IPS DF 19.7 (cell line): ENCODE results near the gene SP140L.
"Not testable (repeated sequence)": the region's sequence is repeated elsewhere in the genome, so short reads cannot be mapped to it uniquely, and the experiment has no call there.

Experiments
- DNase-seq: peaks from one replicate; pipeline ENCODE4 v3.0.0-alpha.2; 2013; ENCODE audit warnings: low read depth, low spot score

The SP140L gene

GRCh38 chr2:230362030-230362691 is 35.2 kb downstream of the SP140L start:
- no peak for DNase-seq

GRCh38 chr2:230382108-230382507 is 55.1 kb downstream of the SP140L start:
- no peak for DNase-seq

GRCh38 chr2:230383453-230383852 is 56.5 kb downstream of the SP140L start:
- no peak for DNase-seq

DNA sequence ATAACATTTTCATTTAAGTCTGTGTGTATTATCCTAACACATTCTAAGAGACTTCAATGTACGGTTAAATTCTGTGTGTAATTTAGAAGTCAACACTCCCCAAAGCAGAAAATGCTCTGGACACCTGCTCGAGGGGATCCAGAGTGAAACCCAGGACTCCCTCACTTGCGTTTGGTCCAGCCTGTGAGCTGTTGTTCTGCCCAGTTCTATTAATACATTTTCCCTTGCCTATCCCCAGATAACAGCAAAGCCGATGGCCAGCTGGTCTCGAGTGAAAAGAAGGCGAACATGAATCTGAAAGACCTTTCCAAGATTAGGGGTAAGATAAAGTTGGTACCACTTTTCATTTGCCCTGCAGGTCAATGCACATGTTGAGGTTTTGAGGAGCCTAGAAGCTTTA is 58.0 kb downstream of the SP140L start:
- DNase-seq, result no peak

DNA sequence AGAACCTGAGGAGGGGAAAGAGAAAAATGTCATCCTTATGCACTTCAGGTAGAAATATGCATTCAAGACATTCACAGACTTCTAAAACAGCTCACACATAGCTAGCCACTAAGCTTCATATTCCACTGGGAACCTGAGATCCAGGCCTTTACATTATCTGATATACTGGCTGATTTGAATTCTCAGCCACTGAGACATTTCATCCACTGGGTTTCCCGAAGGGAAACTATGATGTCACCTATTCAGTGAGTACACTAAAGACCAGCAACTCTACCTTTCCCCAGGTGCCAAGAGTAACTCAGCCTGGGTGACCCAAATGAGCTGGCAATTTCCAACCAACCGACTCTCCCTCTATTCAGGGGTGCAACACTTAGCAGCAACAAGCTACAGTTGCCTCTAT is 67.3 kb downstream of the SP140L start:
- no peak for DNase-seq

- not testable (repeated sequence) for DNase-seq
Observed at GRCh38 chr2:230398698-230399097, 71.7 kb downstream of the SP140L start.

GRCh38 chr2:230400041-230400440 is 73.0 kb downstream of the SP140L start:
- no peak for DNase-seq

DNA sequence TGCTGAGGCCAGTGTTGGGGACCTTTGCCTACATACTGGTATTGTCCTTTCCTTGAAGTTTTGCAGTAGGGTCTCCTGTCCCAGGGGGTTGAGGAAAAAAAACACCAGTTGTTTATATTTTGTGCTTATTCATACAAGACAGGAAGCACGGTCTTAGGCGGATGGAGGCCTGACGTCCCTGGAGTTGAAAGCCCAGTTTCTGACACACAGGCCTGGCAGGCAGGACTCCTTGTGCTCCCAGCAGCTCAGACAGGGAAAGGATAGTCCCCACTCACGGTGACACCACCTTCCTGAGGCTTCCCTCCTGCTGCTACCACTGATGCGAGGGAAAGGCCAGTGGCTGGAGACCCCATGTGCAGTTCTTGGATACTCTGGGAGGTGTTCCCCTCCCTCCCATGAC is 73.5 kb downstream of the SP140L start:
- no peak for DNase-seq

- DNase-seq, result not testable (repeated sequence)
Observed at GRCh38 chr2:230401026-230401425, 74.0 kb downstream of the SP140L start.

- no peak for DNase-seq
Observed at GRCh38 chr2:230403746-230404145, 76.8 kb downstream of the SP140L start.

DNA sequence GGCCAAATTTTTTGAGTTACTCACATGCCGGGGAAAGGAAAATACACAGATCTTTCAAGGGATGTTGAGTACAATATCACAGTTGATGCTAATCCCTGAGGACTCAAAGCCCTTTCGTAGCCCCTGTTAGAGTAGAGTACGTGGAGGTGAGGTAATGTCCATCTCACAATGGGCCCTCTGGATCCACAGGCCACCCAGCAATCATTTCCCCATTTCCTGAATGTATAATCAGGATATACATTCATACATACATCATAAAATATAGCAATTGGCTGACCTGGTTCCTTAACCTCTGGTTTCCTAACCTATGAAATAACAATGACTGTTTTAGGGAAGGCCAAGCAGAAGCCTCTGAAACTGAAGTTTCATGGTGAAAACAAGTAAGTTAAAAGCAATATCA is 78.8 kb downstream of the SP140L start:
- DNase-seq, result no peak

- no peak for DNase-seq
Observed at GRCh38 chr2:230408244-230408842, 81.3 kb downstream of the SP140L start.

DNA sequence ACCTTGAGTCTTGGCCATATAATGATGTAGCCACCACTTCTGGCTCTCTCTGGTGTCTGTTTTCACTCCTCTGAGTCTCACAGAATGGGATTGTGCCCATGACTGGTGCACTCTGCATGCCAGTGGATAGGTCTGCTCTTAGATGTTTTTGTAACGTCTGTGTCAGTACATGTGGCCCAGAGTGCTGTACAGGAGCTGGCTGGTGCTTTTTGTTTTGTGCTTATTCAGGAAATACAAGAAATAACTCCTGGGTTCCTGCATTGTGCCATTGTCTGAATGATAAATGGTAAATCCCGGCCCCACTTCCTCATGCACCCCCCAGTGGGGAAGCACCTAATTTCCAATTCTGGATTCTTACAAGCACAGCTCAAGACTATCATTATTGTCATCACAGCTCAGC is 82.3 kb downstream of the SP140L start:
- DNase-seq, result not testable (repeated sequence)

GRCh38 chr2:230410263-230410662 is 83.3 kb downstream of the SP140L start:
- no peak for DNase-seq

- no peak for DNase-seq
Observed at GRCh38 chr2:230410861-230411569, 84.0 kb downstream of the SP140L start.

GRCh38 chr2:230411570-230412370 is 84.8 kb downstream of the SP140L start:
- no peak for DNase-seq

DNA sequence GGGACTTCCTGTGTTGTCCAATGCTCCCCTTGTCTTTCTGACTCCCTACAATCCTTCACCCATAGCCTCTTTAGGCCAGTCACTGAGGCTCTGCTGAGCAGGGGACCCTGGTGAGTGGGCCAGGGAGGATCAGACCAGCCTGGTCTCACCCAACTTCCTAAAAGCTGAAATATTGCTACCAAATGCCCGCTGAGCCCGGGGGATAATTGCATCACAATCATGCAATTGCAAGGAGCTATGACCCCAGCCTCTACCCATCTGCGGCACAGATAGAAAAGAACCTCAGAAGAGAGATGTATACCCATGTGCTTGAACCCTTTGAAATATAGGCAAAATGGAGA is 85.3 kb downstream of the SP140L start:
- DNase-seq, result no peak

- no peak for DNase-seq
Observed at GRCh38 chr2:230412846-230413245, 85.9 kb downstream of the SP140L start.

DNA sequence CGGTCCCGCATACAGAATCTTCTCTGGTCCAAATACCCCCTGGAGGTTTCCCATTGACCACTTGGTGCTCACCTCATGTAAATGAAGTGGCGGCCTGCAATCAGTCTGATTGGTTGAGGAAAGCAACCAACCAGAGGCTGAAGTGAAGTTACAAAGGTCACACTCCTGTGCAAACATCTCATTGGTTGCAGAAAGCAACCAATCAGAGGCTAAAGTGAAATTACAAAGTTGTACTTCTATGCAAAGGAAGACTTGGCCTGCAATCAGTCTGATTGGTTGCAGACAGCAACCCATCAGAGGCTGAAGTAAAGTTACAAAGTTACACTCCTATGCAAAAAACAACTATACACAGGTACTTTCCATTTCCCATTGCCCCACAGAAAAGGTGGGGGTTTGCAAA is 86.5 kb downstream of the SP140L start:
- DNase-seq, result no peak

- DNase-seq, result no peak
Observed at GRCh38 chr2:230414302-230414701, 87.3 kb downstream of the SP140L start.

GRCh38 chr2:230416061-230416721 is 89.2 kb downstream of the SP140L start, which contains the start of gene SP100:
Gene SP100, plus strand, starts transcription at chr2:230416201. Its CDS starts 96 bp downstream, at chr2:230416297.
- DNase-seq, result no peak

DNA sequence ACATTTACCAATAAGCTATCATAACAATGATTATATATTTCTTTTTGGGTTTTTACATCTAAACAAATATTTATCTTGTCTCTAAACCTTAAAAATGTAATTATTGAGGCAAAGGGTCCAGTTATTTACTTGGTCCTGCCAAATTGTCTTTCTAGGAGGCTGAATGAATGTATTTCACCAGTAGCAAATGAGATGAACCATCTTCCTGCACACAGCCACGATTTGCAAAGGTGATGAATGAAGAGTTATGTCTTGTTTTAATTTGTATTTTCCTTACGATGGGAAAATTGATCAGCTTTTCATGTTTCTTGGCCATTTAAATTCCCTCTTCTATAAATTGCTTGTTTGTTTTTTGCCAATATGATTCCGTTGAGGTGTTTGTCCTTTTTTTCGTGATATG is 90.4 kb downstream of the SP140L start:
- no peak for DNase-seq
